Stimulated activated CD4-positive, alpha-beta T cell treated with anti-CD3 and anti-CD28 coated beads, Interleukin-2, amount 100 ng/mL, for 24 hours (primary cell): ENCODE results near the gene DNAH14.

Source experiments
- DNase-seq, 2 donors: peaks; one replicate each; pipeline ENCODE4 v3.0.0-alpha.2; 2020

DNAH14 gene

GRCh38 chr1:225412803-225413351 lies 483.4 kb downstream of the DNAH14 start:
- DNase-seq: no peak

GRCh38 chr1:225413708-225414375 lies 484.4 kb downstream of the DNAH14 start:
- no peak for DNase-seq

GRCh38 chr1:225415307-225415706 lies 485.8 kb downstream of the DNAH14 start:
- DNase-seq: no peak

- DNase-seq: no peak
These were observed 486.7 kb downstream of the DNAH14 start for GRCh38 chr1:225415967-225416745.

GRCh38 chr1:225418059-225418458 lies 488.6 kb downstream of the DNAH14 start:
- no peak for DNase-seq

GRCh38 chr1:225418598-225418997 lies 489.1 kb downstream of the DNAH14 start:
- DNase-seq: no peak

- no peak for DNase-seq
These were observed 492.6 kb downstream of the DNAH14 start for GRCh38 chr1:225422031-225422605.

GRCh38 chr1:225422795-225423517 lies 493.5 kb downstream of the DNAH14 start:
- no peak for DNase-seq

- DNase-seq: no peak
These were observed 494.0 kb downstream of the DNAH14 start for GRCh38 chr1:225423518-225423855.

GRCh38 chr1:225424562-225425200 lies 495.2 kb downstream of the DNAH14 start:
- DNase-seq: no peak

- no peak for DNase-seq
These were observed 495.8 kb downstream of the DNAH14 start for GRCh38 chr1:225425201-225425786.

GRCh38 chr1:225426395-225427234 lies 497.1 kb downstream of the DNAH14 start:
- peak in 1 of 2 donors; percentile 40 for DNase-seq

- DNase-seq: peak; percentile 40 to 48
These were observed 498.0 kb downstream of the DNAH14 start, which contains the start of gene LBR for GRCh38 chr1:225427235-225428067. TSS of gene LBR (minus strand) at chr1:225428038. CDS start at chr1:225424075, 3,963 bp downstream.

- DNase-seq: peak; percentile 90
These were observed 498.8 kb downstream of the DNAH14 start for GRCh38 chr1:225428068-225428880.

GRCh38 chr1:225428881-225429455 lies 499.5 kb downstream of the DNAH14 start:
- no peak for DNase-seq

GRCh38 chr1:225430301-225430700 lies 500.8 kb downstream of the DNAH14 start:
- no peak for DNase-seq

GRCh38 chr1:225431081-225431863 lies 501.8 kb downstream of the DNAH14 start:
- DNase-seq: no peak

GRCh38 chr1:225434046-225434445 lies 504.6 kb downstream of the DNAH14 start:
- no peak for DNase-seq
